Neural progenitor cell (in vitro differentiated cells): ENCODE measurements around the gene MYO15A. TPM values are rescaled to one million over a fixed set of nuclear protein-coding genes. Genes with fewer than 3 reads are reported as not detected.
A peak's percentile ranks its signal among the peaks of the same experiment; 100 is the strongest.

Source experiments
- DNase-seq: peaks from one replicate; pipeline ENCODE4 v3.0.0-alpha.2; 2016; ENCODE audit warnings: low spot score
- H2AFZ ChIP-seq: fragments of 200-600 bp; sonication (generic); replicated peaks from 2 replicates; pipeline ENCODE4 v1.6.1; 2016; ENCODE audit warnings: antibody characterized with exemption
- H3F3A ChIP-seq: fragments of 200-600 bp; sonication (generic); 2 replicates; pipeline ENCODE4 v1.6.1; 2016; ENCODE audit warnings: antibody characterized with exemption, low read depth
- H3K27ac ChIP-seq: fragments of 200-600 bp; sonication (generic); 2 replicates; pipeline ENCODE4 v1.5.1; 2016; ENCODE audit warnings: mild to moderate bottlenecking
- H3K27me3 ChIP-seq: fragments of 200-600 bp; sonication (generic); 2 replicates; pipeline ENCODE4 v1.6.1; 2016; ENCODE audit warnings: mild to moderate bottlenecking, moderate library complexity
- H3K36me3 ChIP-seq: fragments of 200-600 bp; sonication (generic); 2 replicates; pipeline ENCODE4 v1.5.1; 2016
- H3K4me1 ChIP-seq: fragments of 200-600 bp; sonication (generic); 2 replicates; pipeline ENCODE4 v1.6.1; 2016; ENCODE audit warnings: mixed run types
- H3K4me2 ChIP-seq: fragments of 200-600 bp; sonication (generic); 2 replicates; pipeline ENCODE4 v1.6.1; 2016
- H3K4me3 ChIP-seq: fragments of 200-600 bp; sonication (generic); 2 replicates; pipeline ENCODE4 v1.5.1; 2016
- H3K79me2 ChIP-seq: fragments of 200-600 bp; sonication (generic); 2 replicates; pipeline ENCODE4 v1.6.1; 2016; ENCODE audit warnings: low read depth
- H3K9ac ChIP-seq: fragments of 200-600 bp; sonication (generic); 2 replicates; pipeline ENCODE4 v1.6.1; 2016
- H3K9me3 ChIP-seq: fragments of 200-600 bp; sonication (generic); 2 replicates; pipeline ENCODE4 v1.5.1; 2016; ENCODE audit warnings: low read depth
- H4K20me1 ChIP-seq: fragments of 200-600 bp; sonication (generic); 2 replicates; pipeline ENCODE4 v1.6.1; 2016; ENCODE audit warnings: low read depth
- H3K27ac Mint-ChIP-seq: 3 replicates; pipeline ENCODE4 v1.8.0; 2021; ENCODE audit warnings: mixed read lengths
- H3K27me3 Mint-ChIP-seq: 2 replicates; pipeline ENCODE4 v1.8.0; 2022; ENCODE audit warnings: low read depth, mild to moderate bottlenecking, inconsistent platforms, moderate library complexity, mixed read lengths; ENCODE audit not compliant: insufficient read depth
- H3K36me3 Mint-ChIP-seq: 3 replicates; pipeline ENCODE4 v1.8.0; 2021; ENCODE audit warnings: mixed read lengths
- H3K4me1 Mint-ChIP-seq: 3 replicates; pipeline ENCODE4 v1.8.0; 2021; ENCODE audit warnings: mixed read lengths
- H3K4me3 Mint-ChIP-seq: 3 replicates; pipeline ENCODE4 v1.8.0; 2021; ENCODE audit warnings: mild to moderate bottlenecking, moderate library complexity, mixed read lengths
- H3K9me3 Mint-ChIP-seq: 3 replicates; pipeline ENCODE4 v1.8.0; 2020; ENCODE audit warnings: mixed read lengths
- EZH2 ChIP-seq: fragments of 200-600 bp; sonication (generic); IDR thresholded peaks from 2 replicates; pipeline ENCODE4 v1.6.1; 2017; ENCODE audit warnings: antibody characterized with exemption, mild to moderate bottlenecking, moderate library complexity
- EZH2phosphoT487 ChIP-seq: fragments of 200-600 bp; sonication (generic); IDR thresholded peaks from 2 replicates; pipeline ENCODE4 v1.6.1; 2017; ENCODE audit warnings: antibody characterized with exemption
- total RNA-seq: library from RNA; depleted of rRNA; stranded (reverse); fragments of >200 nt; gene quantifications from 2 replicates; pipeline ENCODE4 v1.2.3, GENCODE V29; 2015; ENCODE audit warnings: low replicate concordance
- TF ChIP-seq, protein P1 (sequence below): fragments of 200-600 bp; sonication (generic); IDR thresholded peaks from 2 replicates; pipeline ENCODE4 v1.5.1; 2017; ENCODE audit warnings: antibody characterized with exemption, mild to moderate bottlenecking

The MYO15A gene
- total RNA-seq, 1 donor from 2014 or later, result 1.2 TPM

DNA sequence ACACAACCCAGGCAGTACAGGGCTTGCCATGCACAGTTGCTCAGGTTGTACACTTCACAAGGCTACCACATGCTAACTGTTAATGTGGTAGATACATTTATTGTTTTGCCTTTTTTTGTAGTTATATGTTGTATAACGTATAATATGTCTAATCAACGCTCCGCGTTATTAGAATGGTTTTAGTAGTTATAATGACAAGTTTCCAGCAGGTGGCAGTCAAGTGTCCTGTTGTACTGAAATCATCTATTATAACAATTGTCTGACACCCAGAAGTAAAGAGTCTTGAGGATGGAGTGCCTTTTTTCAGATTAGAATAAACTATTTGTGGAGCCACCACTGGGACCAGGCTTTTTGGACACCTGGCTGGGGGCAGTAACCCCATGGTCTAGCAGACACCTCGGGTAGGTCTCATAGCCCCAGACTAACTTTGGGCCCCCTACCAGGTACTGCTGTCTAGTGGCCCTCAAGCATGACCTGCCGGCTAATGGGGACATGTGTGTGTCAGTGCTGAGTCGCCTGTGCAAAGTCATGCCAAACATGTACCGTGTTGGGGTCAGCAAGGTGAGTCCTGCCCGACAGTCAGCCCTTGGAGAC lies 32.8 kb downstream of the MYO15A start:
- Histone ChIP-seq H3K9me3 (no peaks in the 10 kb centered on the region), H3K4me1 (peaks cover 3% of the 10 kb centered on the region), H3K36me3 (no peaks in the 10 kb centered on the region), H3K27me3 (no peaks in the 10 kb centered on the region), H3K9ac (no peak overlapping the region), H3K4me2 (no peak overlapping the region), H2AFZ (no peak overlapping the region), H3K27ac (no peak overlapping the region), H3K4me3 (no peak overlapping the region), H3K79me2 (no peaks in the 10 kb centered on the region), H3F3A (no peaks in the 10 kb centered on the region), H4K20me1 (no peaks in the 10 kb centered on the region)
- Mint-ChIP-seq H3K36me3 (no peaks in the 10 kb centered on the region), H3K27me3 (peaks cover 4% of the 10 kb centered on the region), H3K4me1 (peaks cover 12% of the 10 kb centered on the region), H3K27ac (no peak overlapping the region), H3K4me3 (no peak overlapping the region), H3K9me3 (no peaks in the 10 kb centered on the region)
- TF ChIP-seq, protein P1, sequence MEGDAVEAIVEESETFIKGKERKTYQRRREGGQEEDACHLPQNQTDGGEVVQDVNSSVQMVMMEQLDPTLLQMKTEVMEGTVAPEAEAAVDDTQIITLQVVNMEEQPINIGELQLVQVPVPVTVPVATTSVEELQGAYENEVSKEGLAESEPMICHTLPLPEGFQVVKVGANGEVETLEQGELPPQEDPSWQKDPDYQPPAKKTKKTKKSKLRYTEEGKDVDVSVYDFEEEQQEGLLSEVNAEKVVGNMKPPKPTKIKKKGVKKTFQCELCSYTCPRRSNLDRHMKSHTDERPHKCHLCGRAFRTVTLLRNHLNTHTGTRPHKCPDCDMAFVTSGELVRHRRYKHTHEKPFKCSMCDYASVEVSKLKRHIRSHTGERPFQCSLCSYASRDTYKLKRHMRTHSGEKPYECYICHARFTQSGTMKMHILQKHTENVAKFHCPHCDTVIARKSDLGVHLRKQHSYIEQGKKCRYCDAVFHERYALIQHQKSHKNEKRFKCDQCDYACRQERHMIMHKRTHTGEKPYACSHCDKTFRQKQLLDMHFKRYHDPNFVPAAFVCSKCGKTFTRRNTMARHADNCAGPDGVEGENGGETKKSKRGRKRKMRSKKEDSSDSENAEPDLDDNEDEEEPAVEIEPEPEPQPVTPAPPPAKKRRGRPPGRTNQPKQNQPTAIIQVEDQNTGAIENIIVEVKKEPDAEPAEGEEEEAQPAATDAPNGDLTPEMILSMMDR, result peak; percentile 76
- no peak for TF ChIP-seq EZH2phosphoT487
- peak; percentile 70 for DNase-seq

DNA sequence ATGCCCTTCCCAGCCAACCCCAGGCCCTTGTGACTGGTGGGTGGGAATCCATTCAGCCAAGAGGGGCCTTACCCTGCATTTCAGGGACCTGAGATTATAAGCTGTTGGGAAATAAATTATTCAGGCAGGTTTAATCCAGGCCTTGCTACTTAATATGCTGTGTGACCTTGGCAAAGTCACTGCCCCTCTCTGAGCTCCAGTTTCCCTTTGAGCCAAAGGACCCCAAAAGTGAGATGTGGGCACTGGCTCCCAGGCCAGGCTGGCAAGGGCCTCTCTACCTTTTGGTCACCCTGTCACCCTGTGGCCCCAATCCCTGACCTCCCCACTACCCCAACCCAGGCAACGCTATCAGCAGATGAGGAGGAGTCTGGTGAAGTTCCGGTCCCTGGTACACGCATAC lies 33.9 kb downstream of the MYO15A start:
- H3K79me2 ChIP-seq, result no peaks in the 10 kb centered on the region

DNA sequence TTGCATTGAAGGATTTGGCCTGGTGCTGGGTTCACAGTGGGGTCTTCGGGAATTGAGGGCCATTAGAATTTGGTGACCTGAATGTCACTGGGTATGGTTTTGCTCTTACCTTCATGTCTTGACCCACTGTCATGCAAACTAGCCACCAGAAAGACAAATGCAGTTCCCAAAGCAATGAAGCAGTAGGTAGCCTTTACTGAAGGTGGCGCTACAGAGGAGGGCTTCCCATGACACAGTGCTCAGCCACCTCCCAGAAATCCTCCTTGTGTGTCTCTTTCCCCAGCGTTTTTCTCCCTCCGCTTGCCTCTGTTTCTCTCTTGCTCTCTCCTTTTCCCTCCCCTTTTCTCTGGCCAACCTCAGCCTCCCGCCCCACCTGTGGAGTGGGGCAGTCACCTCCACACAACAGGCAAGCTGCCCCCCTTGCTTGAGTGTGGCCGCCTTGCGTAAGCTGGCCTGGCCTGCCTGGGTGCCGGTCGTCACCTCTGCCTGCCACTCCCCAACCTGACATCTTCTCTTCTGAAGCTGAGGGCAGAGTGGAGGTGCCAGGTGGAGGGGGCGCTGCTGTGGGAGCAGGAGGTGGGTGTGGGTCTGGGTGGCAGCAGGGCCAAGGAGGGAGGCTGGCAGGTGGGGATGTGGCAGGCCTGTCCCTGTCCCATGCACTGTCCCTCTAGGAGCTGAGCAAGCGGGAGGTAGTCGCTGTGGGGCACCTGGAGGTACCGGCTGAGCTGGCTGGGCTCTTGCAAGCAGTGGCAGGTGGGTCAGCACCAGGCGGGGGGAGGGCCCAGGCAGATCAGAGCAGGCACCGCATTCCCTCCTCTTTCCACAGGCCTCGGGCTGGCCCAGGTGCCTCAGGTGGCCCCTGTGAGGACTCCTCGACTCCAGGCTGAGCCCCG lies 34.7 kb downstream of the MYO15A start:
- H3K36me3 ChIP-seq, result no peaks in the 10 kb centered on the region
- H2AFZ ChIP-seq, result peak overlapping the region; percentile 93
- no peak overlapping the region for H3K9ac ChIP-seq
- TF ChIP-seq, protein P1, result peak; percentile 66
- no peak for TF ChIP-seq EZH2phosphoT487
- H3K9me3 Mint-ChIP-seq, result no peaks in the 10 kb centered on the region
- peak overlapping the region; percentile 34 for H3K27ac Mint-ChIP-seq
- H3K27me3 ChIP-seq, result no peaks in the 10 kb centered on the region
- H3F3A ChIP-seq, result peaks cover 6% of the 10 kb centered on the region
- no peak overlapping the region for H3K4me3 ChIP-seq
- peaks cover 2% of the 10 kb centered on the region for H3K27me3 Mint-ChIP-seq
- no peaks in the 10 kb centered on the region for H3K9me3 ChIP-seq
- H3K4me1 ChIP-seq, result peaks cover 3% of the 10 kb centered on the region
- no peaks in the 10 kb centered on the region for H3K36me3 Mint-ChIP-seq
- H3K27ac ChIP-seq, result no peak overlapping the region
- no peaks in the 10 kb centered on the region for H3K79me2 ChIP-seq
- H3K4me1 Mint-ChIP-seq, result peaks cover 10% of the 10 kb centered on the region
- H4K20me1 ChIP-seq, result no peaks in the 10 kb centered on the region
- DNase-seq, result peak; percentile 81
- H3K4me2 ChIP-seq, result no peak overlapping the region
- peak overlapping the region; percentile 4 for H3K4me3 Mint-ChIP-seq

More for the DNA sequence above, 33.9 kb downstream of the MYO15A start:
- peaks cover 12% of the 10 kb centered on the region for H3K4me1 Mint-ChIP-seq
- no peaks in the 10 kb centered on the region for H3K27me3 Mint-ChIP-seq
- DNase-seq, result no peak
- TF ChIP-seq, protein P1, result no peak
- TF ChIP-seq EZH2, result no peak
- no peak for TF ChIP-seq EZH2phosphoT487
- no peak overlapping the region for H3K4me3 Mint-ChIP-seq
- Histone ChIP-seq H3K4me3 (no peak overlapping the region), H3F3A (peaks cover 5% of the 10 kb centered on the region), H2AFZ (no peak overlapping the region), H3K27ac (no peak overlapping the region), H3K27me3 (no peaks in the 10 kb centered on the region), H4K20me1 (no peaks in the 10 kb centered on the region), H3K9me3 (no peaks in the 10 kb centered on the region), H3K36me3 (no peaks in the 10 kb centered on the region), H3K4me1 (peaks cover 3% of the 10 kb centered on the region), H3K4me2 (no peak overlapping the region), H3K9ac (no peak overlapping the region)
- no peaks in the 10 kb centered on the region for H3K36me3 Mint-ChIP-seq
- H3K27ac Mint-ChIP-seq, result no peak overlapping the region
- no peaks in the 10 kb centered on the region for H3K9me3 Mint-ChIP-seq
